Type B pancreatic cell (in vitro differentiated cells): ENCODE measurements around the gene OAT. TPM values are rescaled to one million over a fixed set of nuclear protein-coding genes. Genes with fewer than 3 reads are reported as not detected.

Experiments
- DNase-seq: peaks from one replicate; pipeline ENCODE4 v3.0.0; 2021; ENCODE audit warnings: mixed read lengths; ENCODE audit not compliant: unreplicated experiment; ENCODE audit errors: extremely low spot score
- H3K27ac Mint-ChIP-seq: 2 replicates; pipeline ENCODE4 v1.8.0; 2021; ENCODE audit warnings: mild to moderate bottlenecking, mixed read lengths
- H3K27me3 Mint-ChIP-seq: 2 replicates; pipeline ENCODE4 v1.8.0; 2021; ENCODE audit warnings: mixed read lengths
- H3K36me3 Mint-ChIP-seq: 2 replicates; pipeline ENCODE4 v1.8.0; 2021; ENCODE audit warnings: mixed read lengths
- H3K4me1 Mint-ChIP-seq: one replicate; pipeline ENCODE4 v1.8.0; 2021; ENCODE audit warnings: mixed read lengths; ENCODE audit not compliant: unreplicated experiment
- H3K4me3 Mint-ChIP-seq: 2 replicates; pipeline ENCODE4 v1.8.0; 2021; ENCODE audit warnings: mild to moderate bottlenecking, mixed read lengths
- H3K9me3 Mint-ChIP-seq: 2 replicates; pipeline ENCODE4 v1.8.0; 2021; ENCODE audit warnings: mixed read lengths
- total RNA-seq: library from RNA; stranded (reverse); gene quantifications from 2 replicates; pipeline ENCODE4 v1.2.1, GENCODE V29; 2021; ENCODE audit warnings: low replicate concordance
- TF ChIP-seq, protein P1 (sequence below): fragments of 200-600 bp; sonication (generic); conservative IDR thresholded peaks from 2 replicates; pipeline ENCODE4 v1.5.0; 2021; ENCODE audit warnings: antibody characterized with exemption, mild to moderate bottlenecking

The OAT gene
- total RNA-seq, 1 donor from 2014 or later: 83.4 TPM

DNA sequence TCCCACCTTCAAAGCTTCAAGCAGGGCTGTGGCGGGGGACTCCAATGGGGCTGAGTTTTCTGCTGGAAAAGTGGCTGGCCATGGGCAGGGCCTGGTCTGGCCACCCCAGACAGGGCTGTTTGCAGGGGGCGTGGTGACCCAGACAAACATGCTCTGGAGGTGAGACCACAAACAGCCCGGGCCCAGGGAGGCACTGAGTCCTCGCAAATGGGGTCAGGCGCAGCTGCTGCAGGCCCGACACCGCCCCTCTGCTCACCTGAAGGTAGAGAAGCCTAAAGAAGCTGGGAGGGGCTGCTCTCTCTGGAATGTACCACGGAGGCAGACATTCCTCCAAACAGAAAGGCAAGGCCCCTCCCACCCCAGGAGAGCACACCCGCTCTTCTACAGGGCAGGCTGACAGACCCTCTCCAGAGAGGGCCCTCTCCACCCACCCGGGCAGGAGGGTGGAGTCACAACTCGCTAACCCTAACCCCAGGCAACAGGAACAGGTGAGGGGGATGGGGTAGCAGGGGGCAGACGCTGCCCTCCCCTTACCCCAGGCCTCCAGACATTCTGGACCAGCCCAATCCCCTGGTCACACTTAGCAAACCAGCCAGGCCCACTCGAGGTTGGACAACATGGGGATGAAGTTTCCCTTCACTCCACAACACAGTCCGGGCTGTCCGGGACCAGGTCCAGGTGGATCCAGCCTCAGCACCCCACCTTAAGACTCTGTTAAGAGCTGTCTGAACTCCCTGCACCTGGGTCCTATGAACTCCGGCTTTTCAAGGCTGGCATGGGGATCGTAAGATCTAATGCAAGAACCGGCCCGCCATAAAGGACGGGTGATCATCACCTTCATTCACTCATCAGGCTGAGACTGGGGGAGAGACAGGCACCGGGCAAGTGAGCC, 32.3 kb downstream of the OAT start:
- Mint-ChIP-seq H3K9me3 (no peaks in the 10 kb centered on the region), H3K4me1 (peaks cover 13% of the 10 kb centered on the region), H3K27ac (peak overlapping the region; percentile 62), H3K27me3 (peaks cover 7% of the 10 kb centered on the region), H3K4me3 (no peak overlapping the region), H3K36me3 (no peaks in the 10 kb centered on the region)
- no peak for DNase-seq
- TF ChIP-seq, protein P1, sequence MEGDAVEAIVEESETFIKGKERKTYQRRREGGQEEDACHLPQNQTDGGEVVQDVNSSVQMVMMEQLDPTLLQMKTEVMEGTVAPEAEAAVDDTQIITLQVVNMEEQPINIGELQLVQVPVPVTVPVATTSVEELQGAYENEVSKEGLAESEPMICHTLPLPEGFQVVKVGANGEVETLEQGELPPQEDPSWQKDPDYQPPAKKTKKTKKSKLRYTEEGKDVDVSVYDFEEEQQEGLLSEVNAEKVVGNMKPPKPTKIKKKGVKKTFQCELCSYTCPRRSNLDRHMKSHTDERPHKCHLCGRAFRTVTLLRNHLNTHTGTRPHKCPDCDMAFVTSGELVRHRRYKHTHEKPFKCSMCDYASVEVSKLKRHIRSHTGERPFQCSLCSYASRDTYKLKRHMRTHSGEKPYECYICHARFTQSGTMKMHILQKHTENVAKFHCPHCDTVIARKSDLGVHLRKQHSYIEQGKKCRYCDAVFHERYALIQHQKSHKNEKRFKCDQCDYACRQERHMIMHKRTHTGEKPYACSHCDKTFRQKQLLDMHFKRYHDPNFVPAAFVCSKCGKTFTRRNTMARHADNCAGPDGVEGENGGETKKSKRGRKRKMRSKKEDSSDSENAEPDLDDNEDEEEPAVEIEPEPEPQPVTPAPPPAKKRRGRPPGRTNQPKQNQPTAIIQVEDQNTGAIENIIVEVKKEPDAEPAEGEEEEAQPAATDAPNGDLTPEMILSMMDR: no peak

DNA sequence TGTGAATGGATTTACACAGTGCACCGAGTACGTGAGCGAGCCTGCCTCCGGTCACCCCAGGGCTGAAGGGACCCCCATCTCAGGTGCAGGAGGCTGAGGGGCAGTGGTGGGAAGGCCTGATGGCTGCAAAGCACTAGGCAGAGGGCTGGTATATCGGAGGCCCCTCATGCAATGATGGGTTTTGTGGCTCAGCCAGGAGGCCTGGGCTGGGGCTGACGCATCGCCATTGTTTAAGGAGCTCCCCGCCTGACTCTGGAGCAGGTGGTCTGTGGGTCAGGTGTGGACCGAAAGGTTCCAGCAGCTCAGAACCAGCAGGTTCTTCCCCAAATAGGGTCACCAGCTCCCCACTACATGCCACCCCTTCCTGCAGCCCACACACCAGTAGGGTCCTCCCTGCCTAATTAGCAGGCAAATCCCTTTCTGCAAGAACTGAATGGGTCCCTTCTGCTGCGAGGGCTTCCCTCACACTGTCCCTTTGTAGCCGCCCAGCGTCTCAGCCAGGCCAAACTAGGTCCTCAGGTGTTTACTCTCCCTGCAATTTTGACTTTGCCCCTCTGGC, 33.0 kb downstream of the OAT start:
- Mint-ChIP-seq H3K27ac (peak overlapping the region; percentile 62), H3K36me3 (no peaks in the 10 kb centered on the region), H3K27me3 (peaks cover 14% of the 10 kb centered on the region), H3K4me1 (peaks cover 18% of the 10 kb centered on the region), H3K9me3 (no peaks in the 10 kb centered on the region), H3K4me3 (no peak overlapping the region)
- no peak for DNase-seq
- TF ChIP-seq, protein P1: no peak

DNA sequence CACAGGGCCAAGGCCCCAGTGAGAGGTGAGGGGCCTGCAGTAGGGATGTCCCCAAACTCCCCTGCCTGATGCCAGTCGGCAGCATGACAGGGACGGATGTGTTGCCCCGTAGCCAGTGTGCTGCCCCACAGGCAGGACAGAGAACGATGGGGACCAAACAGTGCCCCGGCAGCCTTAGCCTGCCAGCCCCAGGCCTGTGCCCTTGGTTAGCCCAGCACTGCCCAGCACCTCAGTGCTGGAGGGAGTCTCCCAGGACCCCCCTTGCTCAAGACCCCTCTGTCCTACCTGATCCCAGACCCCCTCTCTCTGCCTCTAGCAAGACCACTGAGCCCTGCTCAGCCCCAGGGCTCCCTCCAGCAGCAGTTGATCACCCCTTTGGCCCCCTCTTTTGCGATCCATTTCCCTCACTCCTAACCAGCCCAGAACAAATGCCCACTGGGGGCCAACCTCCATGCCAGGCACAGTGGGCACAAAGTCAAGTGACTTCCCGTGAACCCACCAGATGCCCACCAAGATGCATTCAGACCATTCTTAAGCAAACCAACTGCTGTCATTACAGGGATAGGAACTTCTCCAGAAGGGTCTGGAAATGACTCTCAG, 34.0 kb downstream of the OAT start:
- no peak for DNase-seq
- TF ChIP-seq, protein P1: no peak
- Mint-ChIP-seq H3K27ac (peak overlapping the region; percentile 67), H3K4me3 (no peak overlapping the region), H3K4me1 (peaks cover 21% of the 10 kb centered on the region), H3K27me3 (peaks cover 14% of the 10 kb centered on the region), H3K9me3 (no peaks in the 10 kb centered on the region), H3K36me3 (no peaks in the 10 kb centered on the region)

DNA sequence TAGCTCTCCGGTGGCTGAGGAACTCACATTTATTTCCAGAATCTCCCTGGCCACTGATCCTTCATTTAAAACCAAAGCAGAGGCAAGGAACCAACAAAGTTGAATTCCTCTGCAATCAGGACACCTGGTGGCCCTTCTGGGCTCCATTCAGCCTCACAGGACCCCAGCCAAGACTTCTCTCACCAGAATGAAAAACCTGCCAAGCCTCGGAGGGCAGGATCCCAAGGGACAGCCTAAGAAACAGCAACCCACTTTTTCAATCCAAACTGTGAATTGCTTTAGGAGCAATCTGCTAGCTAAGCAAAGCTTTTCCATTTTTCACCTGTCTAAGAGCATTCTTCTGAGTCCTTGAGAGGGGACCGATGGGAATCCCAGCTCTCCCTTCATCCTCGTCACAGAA, 34.6 kb downstream of the OAT start:
- Mint-ChIP-seq H3K27me3 (peaks cover 14% of the 10 kb centered on the region), H3K27ac (peak overlapping the region; percentile 67), H3K4me1 (peaks cover 21% of the 10 kb centered on the region), H3K36me3 (no peaks in the 10 kb centered on the region), H3K9me3 (no peaks in the 10 kb centered on the region), H3K4me3 (no peak overlapping the region)
- DNase-seq: no peak
- TF ChIP-seq, protein P1: no peak

DNA sequence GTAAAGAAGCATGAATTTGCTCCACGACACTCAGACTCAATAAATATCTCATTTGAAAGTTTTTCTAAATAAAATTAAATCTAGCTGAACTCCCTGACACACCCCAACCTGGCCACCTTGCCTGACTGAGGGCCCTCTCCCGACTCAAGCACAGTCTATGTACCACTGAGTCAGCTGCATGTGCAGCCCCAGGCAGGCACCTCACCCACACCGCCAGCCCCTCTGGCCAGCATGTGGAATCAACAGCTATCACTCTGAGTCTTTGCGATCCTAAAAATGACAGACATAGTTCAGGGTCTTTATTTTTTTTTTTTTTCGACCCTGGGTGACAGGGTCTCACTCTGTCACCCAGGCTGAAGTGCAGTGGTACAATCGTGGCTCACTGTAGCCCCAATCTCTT, 35.2 kb downstream of the OAT start:
- Mint-ChIP-seq H3K4me3 (no peak overlapping the region), H3K27me3 (peaks cover 18% of the 10 kb centered on the region), H3K27ac (no peak overlapping the region), H3K36me3 (no peaks in the 10 kb centered on the region), H3K4me1 (peaks cover 21% of the 10 kb centered on the region), H3K9me3 (no peaks in the 10 kb centered on the region)
- TF ChIP-seq, protein P1: no peak
- no peak for DNase-seq
